HG02885 (cell line): Measurements from ENCODE around the gene COL8A1.
"Not testable (repeated sequence)": the region's sequence is repeated elsewhere in the genome, so short reads cannot be mapped to it uniquely, and the experiment has no call there.

ENCODE experiments used
- ATAC-seq: cut with Tn5 transposase; IDR thresholded peaks from one replicate; pipeline ENCODE4 v1.9.1; 2021; ENCODE audit warnings: mild to moderate bottlenecking; ENCODE audit not compliant: unreplicated experiment, poor library complexity

The COL8A1 gene

DNA sequence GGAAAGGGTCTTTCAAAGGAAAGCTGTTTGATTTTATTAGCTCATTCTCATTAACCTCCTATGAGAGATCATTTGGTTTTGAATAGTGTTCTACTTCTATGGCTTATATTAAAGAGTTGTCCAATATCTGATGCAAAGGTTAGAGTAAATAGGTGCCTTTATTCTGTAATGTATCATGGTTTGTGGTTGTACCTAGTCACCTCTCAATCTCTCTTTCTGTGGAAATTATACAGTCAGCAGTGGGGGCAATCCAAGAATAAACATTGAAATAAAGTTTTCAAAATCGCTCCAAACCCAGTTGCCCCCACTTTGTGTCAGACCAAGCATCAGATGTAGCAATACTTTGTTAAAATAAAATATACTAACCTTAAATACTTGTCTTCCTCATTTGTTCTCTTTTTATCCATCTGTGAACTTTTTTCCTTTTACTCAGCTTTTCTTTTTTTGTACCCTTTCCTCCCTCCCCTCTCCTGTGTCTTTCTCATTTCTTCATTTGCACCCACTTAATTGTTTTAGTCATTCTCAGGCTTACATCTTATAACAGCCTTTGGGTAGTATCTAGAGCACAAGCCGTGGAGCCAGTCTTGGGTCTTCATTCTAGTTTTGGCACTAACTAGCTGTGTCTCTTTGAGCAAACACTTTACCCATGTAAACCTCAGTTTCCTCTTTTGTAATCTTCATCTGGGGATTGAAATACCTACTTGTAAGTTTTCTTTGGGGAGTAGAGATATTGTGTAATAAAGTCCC lies 196.0 kb downstream of the COL8A1 start:
- ATAC-seq = no peak

DNA sequence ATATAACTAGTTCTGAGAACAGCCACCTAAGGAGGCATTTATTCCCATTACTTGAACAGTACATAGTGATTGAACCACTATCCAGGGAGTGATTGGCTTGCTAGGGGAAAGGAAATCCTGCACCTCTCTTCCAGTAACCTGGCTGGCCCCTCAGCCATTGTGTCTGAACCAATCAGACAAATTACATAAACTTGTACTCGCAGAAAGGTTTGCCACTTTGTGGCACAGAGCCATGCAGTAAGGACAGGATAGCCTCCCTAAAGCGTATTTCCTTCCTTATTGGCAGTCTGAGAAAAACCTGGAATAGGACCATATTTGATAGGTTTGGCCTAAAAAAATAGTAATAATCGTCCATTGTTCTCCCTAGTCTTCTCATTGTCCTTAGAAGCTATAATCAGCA lies 198.3 kb downstream of the COL8A1 start:
- no peak for ATAC-seq

DNA sequence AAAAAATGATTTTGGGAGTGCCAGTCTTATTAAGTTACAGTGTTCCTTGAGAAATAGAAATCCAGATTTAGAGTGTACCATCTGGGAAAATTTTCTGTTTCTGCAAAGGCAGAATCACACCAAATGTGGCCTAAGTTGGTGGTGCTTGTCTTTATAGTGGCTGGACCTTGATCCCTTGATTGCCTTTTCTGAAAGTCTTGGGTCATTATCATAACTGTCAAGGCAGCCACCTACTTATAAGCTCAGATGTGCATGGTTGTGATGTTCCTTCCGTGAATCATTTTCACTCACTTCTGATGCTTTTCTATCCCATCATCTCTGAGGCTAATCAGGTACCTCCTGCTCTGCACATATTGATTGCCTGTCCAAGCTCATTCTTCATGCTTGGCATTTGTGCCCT lies 199.3 kb downstream of the COL8A1 start:
- ATAC-seq = no peak

DNA sequence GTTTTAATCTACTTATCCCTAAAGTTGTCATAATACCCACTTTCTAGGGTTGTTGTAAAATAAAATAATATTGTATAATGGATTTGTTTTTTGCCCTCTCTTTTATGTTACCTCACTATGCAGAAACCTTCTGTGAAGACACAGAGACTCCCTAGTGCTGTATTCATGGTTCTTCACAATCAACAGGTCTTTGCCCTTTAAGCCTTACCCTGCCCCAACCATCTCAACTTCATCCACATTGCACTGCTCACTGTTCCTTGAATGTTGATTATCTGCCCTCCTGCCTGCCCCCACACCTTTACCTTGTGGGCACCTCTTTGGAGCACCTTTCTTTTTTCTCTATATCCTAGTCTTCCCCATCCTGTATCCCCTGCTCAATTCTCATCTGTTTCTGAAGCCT lies 200.4 kb downstream of the COL8A1 start:
- no peak for ATAC-seq

DNA sequence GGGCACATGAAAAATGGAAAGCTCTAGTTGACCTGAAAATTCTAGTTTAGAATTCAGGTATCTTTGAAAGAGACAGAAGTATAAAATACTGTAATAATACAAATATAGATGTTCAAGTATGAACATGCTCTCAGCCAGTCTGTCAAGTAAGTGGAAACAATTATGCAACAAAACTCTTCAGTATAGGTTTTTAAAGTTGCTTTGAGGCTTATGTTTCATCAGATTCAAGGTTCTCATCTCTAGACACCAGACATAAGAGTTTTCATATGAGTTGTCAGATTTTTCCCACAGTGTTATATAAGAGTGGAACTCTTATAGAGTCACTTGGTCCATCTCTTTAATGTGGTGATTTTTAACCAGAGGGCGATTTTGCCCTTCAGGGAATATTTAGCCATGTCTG lies 201.2 kb downstream of the COL8A1 start:
- ATAC-seq = no peak

DNA sequence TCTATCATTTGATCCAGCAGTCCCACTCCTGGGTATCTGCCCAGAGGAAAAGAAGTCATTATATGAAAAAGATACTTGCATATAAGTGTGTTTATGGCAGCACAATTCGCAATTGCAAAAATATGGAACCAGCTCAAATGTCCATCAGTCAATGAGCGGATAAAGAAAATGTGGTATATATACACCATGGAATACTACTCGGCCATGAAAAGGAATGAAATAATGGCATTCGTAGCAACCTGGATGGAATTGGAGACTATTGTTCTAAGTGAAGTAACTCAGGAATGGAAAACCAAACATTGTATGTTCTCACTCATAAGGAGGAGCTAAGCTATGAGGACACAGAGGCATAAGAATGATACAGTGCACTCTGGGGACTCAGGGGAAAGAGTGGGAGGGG lies 203.6 kb downstream of the COL8A1 start:
- not testable (repeated sequence) for ATAC-seq

DNA sequence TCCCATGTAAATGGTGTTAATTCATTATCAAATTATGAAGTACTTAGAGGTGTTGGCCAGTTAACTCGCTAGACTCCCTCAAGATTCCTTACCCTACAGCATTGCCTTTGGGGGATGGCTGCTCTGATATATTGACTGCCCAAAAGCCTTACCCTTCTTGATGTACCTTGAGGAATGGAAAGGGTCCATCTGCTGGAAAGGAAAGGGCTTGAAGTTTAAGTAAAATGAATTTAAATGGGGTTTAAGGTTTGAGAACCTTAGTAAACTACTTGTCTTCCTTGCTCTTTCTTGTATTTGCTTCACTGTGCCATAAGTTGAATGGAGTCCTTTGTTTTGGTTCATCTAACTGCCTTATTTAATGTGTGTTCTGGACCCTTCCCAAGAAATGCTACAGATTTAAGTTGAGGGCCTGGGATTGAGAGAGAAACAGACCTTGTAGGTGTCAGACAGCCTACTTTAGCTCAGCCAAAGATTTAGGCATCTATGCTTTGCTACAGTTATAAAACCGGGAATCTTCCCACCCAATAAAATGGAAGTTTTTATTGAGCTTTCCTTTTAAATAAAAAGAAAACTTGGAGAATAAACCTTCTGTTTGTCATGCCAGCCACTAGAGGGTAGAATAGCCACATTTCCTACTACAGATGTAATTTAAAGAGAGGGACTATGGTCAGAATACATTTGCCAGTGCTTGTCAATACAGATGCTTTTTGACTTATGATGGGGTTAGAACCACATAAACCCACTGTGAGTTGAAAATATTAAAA lies 204.6 kb downstream of the COL8A1 start:
- ATAC-seq = peak; percentile 60

DNA sequence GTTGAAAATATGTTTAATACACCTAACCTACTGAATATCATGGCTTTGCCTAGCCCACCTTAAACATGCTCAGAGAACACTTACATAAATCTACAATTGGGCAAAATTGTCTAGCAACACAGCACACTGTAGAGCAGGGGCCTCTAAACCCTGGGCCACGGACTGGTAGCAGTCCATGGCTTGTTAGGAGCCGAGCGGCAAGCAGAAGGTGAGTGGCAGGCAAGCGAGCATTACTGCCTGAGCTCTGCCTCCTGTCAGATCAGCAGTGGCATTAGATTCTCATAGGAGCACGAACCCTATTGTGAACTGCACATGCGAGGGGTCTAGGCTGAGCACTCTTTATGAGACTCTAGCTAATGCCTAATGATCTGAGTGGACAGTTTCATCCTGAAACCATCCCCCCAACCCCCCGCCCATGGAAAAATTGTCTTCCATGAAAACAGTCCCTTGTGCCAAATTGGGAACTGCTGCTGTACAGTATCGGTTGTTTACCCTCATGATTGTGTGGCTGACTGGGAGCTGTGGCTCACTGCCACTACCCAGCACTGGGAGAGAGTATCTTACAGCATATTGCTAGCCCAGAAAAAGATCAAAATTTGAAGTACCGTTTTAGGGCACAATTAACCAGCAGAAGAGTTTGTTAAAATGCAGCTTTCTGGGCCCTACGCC lies 205.3 kb downstream of the COL8A1 start:
- ATAC-seq = peak; percentile 2

DNA sequence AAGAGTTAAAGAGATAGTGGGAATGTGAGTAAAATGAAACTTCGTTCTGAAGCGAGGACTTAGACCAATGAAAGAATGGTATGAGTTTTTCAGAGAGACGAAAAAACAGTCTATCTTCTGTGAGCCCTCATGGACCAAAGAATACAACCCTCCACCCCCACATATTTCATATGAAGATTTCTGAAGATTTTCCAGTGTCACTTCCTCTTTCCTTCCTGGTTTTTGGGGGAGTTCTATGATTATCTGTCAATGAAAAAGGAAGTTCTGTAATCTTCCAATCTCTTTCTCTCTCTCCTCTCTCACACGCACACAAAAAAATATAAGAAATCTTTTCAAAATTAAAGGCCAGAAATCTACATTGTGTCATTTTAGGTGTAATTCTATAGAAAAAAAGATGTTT lies 206.9 kb downstream of the COL8A1 start:
- no peak for ATAC-seq

DNA sequence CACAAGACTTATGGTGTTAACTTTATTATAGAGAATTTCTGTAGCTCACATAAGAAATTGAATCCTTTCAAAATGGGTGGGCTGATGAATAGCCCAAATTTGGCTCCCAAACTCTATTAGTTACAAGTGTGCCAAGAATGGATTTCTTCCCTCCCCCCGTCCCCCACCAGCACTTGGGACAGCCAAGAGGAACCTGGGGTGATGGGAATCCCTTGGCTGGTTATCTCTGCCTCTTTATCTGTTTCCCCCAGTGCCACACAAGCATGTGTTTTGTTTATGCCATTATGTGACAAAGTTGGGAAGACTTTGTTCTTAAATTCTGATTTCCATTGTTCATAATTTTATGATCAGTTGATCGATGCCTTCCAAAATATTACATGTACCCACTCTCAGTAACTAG lies 207.6 kb downstream of the COL8A1 start:
- no peak for ATAC-seq

DNA sequence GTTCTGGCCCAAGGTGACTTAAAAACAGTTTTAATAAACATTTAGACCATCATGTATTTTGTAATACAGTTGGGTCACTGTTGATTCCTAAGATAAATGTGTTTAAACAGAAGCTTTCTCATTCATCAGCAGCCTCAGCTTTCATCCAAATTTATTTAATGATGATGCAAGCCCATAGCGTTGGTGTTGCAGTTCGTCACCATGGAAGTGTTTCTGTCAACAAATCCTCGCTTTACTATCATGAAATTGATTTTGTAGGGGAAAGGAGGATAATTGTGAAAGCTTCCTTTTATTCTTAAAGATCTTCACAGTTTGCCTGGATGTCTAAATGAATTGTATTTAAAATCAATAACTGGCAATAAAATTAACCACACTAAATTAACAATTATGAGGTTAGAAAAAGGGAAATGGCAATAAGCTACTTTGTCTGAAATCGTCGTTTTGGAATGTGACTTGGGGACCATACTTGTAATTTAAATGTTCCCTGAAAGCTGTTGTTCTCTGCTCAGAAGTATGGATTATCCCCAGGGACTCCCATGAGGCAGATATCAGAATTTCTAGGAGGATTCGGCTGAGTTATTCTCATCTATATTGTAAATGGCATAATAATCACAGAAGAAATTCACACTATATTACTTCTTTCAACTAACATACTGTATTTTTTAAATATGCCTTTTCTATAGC lies 208.2 kb downstream of the COL8A1 start:
- no peak for ATAC-seq

DNA sequence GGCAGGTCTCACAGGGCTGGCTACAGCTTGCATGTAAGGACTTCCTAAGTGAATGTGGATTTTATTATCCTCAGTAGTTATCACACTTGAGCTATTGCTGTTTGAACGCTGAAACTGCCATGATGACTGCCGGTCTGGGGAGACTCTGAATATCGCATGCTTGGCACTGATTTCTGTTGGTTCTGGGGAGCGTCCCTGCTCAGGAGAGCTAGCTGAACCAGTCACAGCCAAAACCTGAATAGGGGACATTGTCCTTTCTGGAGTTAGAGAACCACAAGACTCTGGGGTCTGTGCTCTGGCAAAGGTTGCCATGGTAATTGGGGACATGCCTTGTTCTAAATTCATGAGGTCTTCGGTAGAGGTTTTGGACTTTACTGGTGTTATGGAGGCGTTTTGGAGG lies 210.0 kb downstream of the COL8A1 start:
- ATAC-seq = no peak
